Stomach smooth muscle (tissue), 2 donors: ENCODE data around the gene ABLIM1.

Experiments
- H3K27ac ChIP-seq: one replicate; pipeline ENCODE4 v1.7.0; 2013; ENCODE audit warnings: mild to moderate bottlenecking, low read length, inconsistent platforms
- H3K27me3 ChIP-seq, 2 donors: one replicate each; pipeline ENCODE4 v1.7.0; 2013; ENCODE audit warnings: low read length in 2 of 2; ENCODE audit not compliant: insufficient read depth in 2 of 2, control insufficient read depth in 1 of 2
- H3K36me3 ChIP-seq, 2 donors: one replicate each; pipeline ENCODE4 v1.7.0; 2013; ENCODE audit warnings: low read length in 2 of 2; ENCODE audit not compliant: control insufficient read depth in 2 of 2, insufficient read depth in 2 of 2
- H3K4me1 ChIP-seq: one replicate; pipeline ENCODE4 v1.7.0; 2013; ENCODE audit warnings: low read length; ENCODE audit not compliant: control insufficient read depth, insufficient read depth
- H3K4me3 ChIP-seq, 2 donors: one replicate each; pipeline ENCODE4 v1.7.0; 2013; ENCODE audit warnings: low read length in 2 of 2
- H3K9ac ChIP-seq, 2 donors: one replicate each; pipeline ENCODE4 v1.7.0; 2013; ENCODE audit warnings: low read length in 2 of 2, mild to moderate bottlenecking in 1 of 2
- H3K9me3 ChIP-seq, 2 donors: one replicate each; pipeline ENCODE4 v1.7.0; 2013; ENCODE audit warnings: low read length in 2 of 2; ENCODE audit not compliant: control insufficient read depth in 2 of 2
- donor health status: healthy.
- donor health status: Pancreatic carcinoma.

The ABLIM1 gene

GRCh38 chr10:114662646-114663217, 4.7 kb upstream of the ABLIM1 start:
- H3K9ac ChIP-seq, result no peak overlapping the region
- no peak overlapping the region for H3K27ac ChIP-seq
- peaks cover 5% of the 10 kb centered on the region for H3K4me1 ChIP-seq

DNA sequence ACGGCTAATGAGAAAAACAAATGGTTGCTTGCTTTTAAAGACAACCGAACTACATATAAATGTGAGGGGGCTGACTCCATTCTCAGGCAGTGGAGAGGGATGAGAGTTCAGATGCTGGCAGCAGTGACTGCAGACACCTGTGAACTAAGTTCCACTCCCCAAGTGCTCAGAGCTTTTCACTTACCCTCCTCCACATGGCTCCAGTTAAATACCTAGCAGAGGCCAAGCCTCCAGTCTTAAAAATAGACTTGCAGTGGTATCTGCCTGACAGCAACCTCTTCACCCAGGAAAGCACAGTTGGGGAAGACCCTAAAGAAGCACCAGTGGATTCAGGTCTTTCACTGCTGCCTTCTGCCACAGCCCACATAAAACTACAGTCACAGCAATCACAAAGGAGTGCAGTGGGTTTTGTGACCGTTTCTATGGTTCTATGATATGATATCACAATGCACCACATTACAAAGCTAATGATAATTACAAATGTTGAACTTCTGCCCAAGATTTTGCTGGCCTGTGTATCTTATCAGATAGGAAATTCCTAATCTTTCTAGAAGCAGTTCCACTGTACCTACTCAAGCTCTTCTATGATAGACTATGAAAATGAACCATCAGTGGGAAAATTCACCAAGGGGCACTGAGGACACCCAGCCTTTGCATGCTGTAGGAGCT, 3.3 kb upstream of the ABLIM1 start:
- no peak overlapping the region for H3K27ac ChIP-seq
- peaks cover 5% of the 10 kb centered on the region for H3K4me1 ChIP-seq
- no peaks in the 10 kb centered on the region for H3K27me3 ChIP-seq
- H3K9ac ChIP-seq, result no peak overlapping the region
- no peak overlapping the region for H3K4me3 ChIP-seq
- H3K36me3 ChIP-seq, result no peaks in the 10 kb centered on the region
- H3K9me3 ChIP-seq, result peaks cover 0 to 4% of the 10 kb centered on the region in 2 donors

More at GRCh38 chr10:114662646-114663217, 4.7 kb upstream of the ABLIM1 start:
- H3K27me3 ChIP-seq, result no peaks in the 10 kb centered on the region
- no peak overlapping the region for H3K4me3 ChIP-seq
- peaks cover 1 to 4% of the 10 kb centered on the region in 2 donors for H3K9me3 ChIP-seq
- H3K36me3 ChIP-seq, result no peaks in the 10 kb centered on the region

DNA sequence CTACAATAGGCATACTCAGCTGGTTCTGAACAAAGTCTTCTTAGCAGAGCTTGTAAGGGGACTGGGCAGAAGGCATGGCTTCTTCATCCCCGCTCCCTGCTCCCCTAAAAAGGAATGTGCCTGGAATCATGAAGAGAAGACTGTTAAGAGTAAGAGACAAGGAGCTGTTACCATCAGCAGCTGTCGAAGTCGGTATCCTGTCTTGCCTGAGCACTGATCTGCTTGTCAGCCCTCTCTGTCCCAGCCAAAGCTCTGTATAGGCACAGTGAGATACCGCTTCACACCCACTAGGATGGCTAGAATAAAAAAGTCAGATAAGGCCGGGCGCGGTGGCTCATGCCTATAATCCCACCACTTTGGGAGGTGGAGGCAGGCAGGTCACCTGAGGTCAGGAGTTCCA, 2.4 kb downstream of the ABLIM1 start:
- no peaks in the 10 kb centered on the region for H3K27me3 ChIP-seq
- H3K4me3 ChIP-seq, result no peak overlapping the region
- no peaks in the 10 kb centered on the region for H3K36me3 ChIP-seq
- H3K9ac ChIP-seq, result no peak overlapping the region
- H3K27ac ChIP-seq, result no peak overlapping the region
- H3K9me3 ChIP-seq, result no peaks in the 10 kb centered on the region
- H3K4me1 ChIP-seq, result no peaks in the 10 kb centered on the region

- Histone ChIP-seq H3K27ac (no peak overlapping the region), H3K4me1 (no peaks in the 10 kb centered on the region)
These were observed 3.1 kb downstream of the ABLIM1 start for GRCh38 chr10:114654822-114655575.

GRCh38 chr10:114653926-114654325, 4.1 kb downstream of the ABLIM1 start:
- H3K4me1 ChIP-seq, result no peaks in the 10 kb centered on the region
- no peak overlapping the region for H3K9ac ChIP-seq
- H3K4me3 ChIP-seq, result no peak overlapping the region
- no peaks in the 10 kb centered on the region for H3K27me3 ChIP-seq
- no peaks in the 10 kb centered on the region for H3K9me3 ChIP-seq
- no peaks in the 10 kb centered on the region for H3K36me3 ChIP-seq
- no peak overlapping the region for H3K27ac ChIP-seq

More at GRCh38 chr10:114654822-114655575, 3.1 kb downstream of the ABLIM1 start:
- H3K36me3 ChIP-seq, result no peaks in the 10 kb centered on the region
- no peak overlapping the region for H3K9ac ChIP-seq
- no peaks in the 10 kb centered on the region for H3K27me3 ChIP-seq
- no peaks in the 10 kb centered on the region for H3K9me3 ChIP-seq
- no peak overlapping the region for H3K4me3 ChIP-seq

DNA sequence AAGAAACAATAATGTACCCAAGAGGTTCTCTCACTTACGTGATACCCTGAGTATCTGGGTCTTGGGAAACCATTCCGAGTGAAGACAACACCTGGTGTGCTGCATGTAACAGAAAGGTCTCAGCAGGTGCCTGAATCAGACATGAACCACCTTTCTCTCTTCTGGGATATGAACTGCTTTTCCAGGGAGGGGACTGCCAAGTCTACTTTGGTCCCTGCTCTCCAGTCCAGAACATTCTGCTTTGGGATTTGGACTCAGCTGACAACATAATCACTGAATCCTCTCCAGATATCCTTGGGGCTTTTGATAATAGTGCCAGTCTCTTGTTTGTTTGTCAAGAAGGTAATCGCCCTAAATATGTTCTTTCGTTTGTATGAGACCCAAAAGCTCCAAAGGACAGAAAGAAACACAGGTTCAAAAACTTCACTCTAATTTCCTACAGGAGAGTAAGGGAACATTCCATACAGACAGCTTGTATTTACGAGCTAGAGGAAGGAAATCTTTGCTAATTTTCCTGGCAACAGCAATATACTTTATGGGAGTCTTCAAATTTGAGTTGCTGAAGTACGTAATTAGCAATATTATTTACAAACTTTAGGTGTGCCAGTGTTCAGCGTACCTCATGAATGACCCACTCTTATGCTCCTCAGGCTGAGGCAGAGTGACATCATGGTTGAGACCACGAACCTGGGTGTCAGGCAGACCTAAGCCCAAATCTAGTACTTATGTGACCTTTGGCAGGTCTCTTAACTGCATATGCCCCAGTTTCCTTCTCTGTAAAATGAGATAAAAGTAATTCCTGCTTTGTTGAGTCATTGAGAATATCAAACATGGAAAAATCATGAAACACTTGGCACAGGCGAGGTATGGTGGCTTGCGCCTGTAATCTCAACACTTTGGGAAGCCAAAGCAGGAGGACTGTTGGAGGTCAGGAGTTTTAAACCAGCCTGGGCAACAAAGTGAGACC, 5.4 kb downstream of the ABLIM1 start:
- Histone ChIP-seq H3K27me3 (no peaks in the 10 kb centered on the region), H3K4me3 (no peak overlapping the region), H3K9me3 (no peaks in the 10 kb centered on the region), H3K27ac (no peak overlapping the region), H3K36me3 (no peaks in the 10 kb centered on the region), H3K4me1 (no peaks in the 10 kb centered on the region), H3K9ac (no peak overlapping the region)

DNA sequence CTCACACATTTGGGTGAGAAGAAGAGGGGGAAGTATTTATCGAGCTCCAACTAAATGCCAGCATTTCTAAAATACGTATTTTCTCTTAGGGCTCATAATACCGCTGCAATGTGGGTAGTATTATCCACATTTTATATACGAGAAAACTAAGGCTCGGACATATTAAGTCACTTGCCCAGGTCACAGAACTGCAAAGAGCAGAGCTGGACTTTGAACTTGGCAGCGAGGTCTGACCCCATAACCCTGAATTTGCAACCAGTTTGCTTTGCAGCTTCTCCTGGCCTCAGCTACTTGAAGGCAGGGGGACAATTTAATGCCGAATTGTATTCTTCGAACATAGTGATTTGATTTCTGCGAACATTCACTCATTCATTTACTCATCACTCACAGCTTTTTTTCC, 7.2 kb downstream of the ABLIM1 start:
- H3K9ac ChIP-seq, result no peak overlapping the region
- no peak overlapping the region for H3K27ac ChIP-seq
- H3K4me3 ChIP-seq, result no peak overlapping the region
- no peaks in the 10 kb centered on the region for H3K36me3 ChIP-seq
- H3K9me3 ChIP-seq, result no peaks in the 10 kb centered on the region
- H3K27me3 ChIP-seq, result no peaks in the 10 kb centered on the region
- no peaks in the 10 kb centered on the region for H3K4me1 ChIP-seq

GRCh38 chr10:114650266-114650665, 7.8 kb downstream of the ABLIM1 start:
- Histone ChIP-seq H3K27me3 (no peaks in the 10 kb centered on the region), H3K9ac (no peak overlapping the region), H3K27ac (no peak overlapping the region), H3K4me3 (no peak overlapping the region), H3K9me3 (no peaks in the 10 kb centered on the region), H3K36me3 (no peaks in the 10 kb centered on the region), H3K4me1 (no peaks in the 10 kb centered on the region)

DNA sequence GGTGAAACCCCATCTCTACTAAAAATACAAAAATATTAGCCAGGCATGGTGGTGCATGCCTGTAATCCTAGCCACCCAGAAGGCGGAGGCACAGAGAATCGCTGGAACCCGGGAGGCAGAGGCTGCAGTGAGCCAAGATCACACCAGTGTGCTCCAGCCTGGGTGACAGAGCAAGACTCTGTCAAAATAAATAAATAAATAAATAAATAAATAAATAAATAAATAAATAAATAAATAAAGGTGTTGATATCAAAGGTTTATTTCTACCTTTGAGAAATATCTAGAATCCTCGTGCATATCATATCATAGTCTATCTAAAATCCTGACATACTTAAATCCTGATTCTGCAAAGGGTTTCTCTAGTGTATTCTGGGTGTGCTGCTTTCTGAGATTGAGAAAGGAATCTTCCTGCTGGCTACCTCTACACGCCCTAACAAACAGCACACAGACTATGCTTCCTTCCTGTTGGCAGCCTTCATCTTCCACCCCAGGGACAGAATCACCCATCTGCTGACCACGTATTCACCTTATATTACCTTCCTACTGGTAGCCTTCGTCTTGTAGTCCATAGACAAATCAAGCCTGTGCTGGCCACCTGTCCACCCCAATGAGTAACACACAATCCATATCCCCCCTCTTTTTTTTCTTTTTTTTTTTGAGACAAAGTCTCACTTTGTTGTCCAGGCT, 8.7 kb downstream of the ABLIM1 start:
- Histone ChIP-seq H3K9me3 (no peaks in the 10 kb centered on the region), H3K4me3 (no peak overlapping the region), H3K27me3 (no peaks in the 10 kb centered on the region), H3K27ac (no peak overlapping the region), H3K9ac (no peak overlapping the region), H3K4me1 (no peaks in the 10 kb centered on the region), H3K36me3 (no peaks in the 10 kb centered on the region)

DNA sequence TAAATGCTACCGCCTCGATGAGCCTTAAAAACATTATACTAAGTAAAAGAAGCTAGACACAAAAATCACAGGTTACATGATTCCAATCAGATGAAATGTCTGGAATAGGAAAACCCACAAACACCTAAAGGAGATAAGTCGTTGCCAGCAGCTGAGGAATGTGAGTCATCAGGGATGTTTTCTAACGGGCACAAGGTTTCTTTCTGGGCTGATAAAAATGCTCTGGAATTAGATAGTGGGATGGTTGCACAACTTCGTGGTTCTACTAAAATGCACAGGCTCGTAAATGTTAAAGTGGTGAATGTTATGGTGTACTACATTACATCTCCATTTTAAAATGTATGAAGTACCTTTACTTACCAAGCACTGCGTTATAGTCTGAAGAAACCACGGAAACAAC, 9.7 kb downstream of the ABLIM1 start:
- H3K36me3 ChIP-seq, result no peaks in the 10 kb centered on the region
- no peak overlapping the region for H3K9ac ChIP-seq
- no peak overlapping the region for H3K27ac ChIP-seq
- no peaks in the 10 kb centered on the region for H3K27me3 ChIP-seq
- H3K4me3 ChIP-seq, result no peak overlapping the region
- no peaks in the 10 kb centered on the region for H3K9me3 ChIP-seq
- H3K4me1 ChIP-seq, result no peaks in the 10 kb centered on the region
